HG03045 (cell line): ENCODE measurements around the gene ELMOD3.
"Not testable (repeated sequence)": the region's sequence is repeated elsewhere in the genome, so short reads cannot be mapped to it uniquely, and the experiment has no call there.

Experiments
- ATAC-seq: cut with Tn5 transposase; IDR thresholded peaks from one replicate; pipeline ENCODE4 v1.9.1; 2021; ENCODE audit warnings: mild to moderate bottlenecking, moderate library complexity; ENCODE audit not compliant: unreplicated experiment

ELMOD3 gene

DNA sequence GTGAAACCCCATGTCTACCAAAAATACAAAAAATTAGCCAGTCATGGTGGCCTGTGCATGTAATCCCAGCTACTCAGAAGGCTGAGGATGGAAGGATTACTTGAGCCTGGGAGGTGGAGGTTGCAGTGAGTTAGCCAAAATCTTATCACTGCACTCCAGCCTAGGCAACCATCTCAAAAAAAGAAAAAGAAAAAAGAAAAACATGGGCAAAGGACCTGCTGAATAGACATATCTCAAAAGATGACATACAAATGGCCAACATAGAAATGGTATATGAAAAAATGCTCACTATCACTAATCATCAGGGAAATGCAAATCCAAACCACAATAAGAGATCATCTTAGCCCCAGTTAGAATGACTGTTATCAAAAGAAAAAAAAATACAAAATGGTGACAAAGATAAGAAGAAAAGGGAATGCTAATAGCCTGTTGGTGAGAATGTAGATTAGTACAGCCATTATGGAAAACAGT lies 25.4 kb upstream of the ELMOD3 start:
- no peak for ATAC-seq

DNA sequence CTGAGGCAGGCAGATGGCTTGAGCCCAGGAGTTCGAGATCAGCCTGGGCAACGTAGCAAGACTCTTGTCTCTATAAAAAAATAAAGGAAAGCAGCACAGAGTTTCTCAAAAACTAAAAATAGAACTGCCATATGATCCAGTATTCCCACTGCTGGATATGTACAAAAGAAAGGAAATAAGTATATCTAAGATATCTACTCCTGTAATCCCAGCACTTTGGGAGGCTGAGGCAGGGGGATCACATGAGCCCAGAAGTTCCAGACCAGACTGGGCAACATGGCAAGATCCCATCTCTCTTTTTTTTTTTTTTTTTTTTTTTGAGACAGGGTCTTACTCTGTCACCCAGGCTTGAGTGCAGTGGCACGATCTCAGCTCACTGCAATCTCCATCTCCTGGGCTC lies 24.9 kb upstream of the ELMOD3 start:
- not testable (repeated sequence) for ATAC-seq

GRCh38 chr2:85330839-85331636 lies 23.5 kb upstream of the ELMOD3 start:
- no peak for ATAC-seq

DNA sequence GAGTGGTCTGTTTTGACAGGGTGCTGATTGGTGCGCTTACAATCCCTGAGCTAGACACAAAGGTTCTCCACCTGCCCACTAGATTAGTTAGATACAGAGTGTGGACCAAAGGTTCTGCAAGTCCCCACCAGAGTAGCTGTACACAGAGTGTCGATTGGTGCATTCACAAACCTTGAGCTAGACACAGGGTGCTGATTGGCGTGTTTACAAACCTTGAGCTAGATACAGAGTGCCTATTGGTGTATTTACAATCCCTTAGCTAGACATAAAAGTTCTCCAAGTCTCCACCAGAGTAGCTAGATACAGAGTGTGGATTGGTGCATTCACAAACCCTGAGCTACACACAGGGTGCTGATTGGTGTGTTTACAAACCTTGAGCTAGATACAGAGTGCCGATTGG lies 20.7 kb upstream of the ELMOD3 start:
- ATAC-seq: not testable (repeated sequence)

DNA sequence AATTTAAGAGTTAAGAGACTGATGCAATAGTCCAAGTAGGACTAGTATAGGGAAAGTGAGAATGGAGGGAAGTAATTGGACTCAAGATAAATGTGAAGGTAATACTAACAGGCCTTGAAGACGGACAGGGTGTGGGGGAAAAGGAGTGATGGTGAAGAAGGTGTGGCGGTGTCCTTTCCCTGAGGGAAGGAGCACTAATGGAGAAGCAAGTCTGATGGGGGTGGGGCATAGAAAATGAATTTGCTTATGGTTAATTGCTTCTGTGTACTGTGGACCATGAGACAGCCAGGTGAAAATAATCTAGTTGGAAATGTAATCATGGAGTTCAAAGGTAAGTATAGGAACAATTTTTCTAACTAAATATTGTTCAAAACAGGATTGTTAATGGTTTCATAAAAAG lies 19.6 kb upstream of the ELMOD3 start:
- no peak for ATAC-seq

DNA sequence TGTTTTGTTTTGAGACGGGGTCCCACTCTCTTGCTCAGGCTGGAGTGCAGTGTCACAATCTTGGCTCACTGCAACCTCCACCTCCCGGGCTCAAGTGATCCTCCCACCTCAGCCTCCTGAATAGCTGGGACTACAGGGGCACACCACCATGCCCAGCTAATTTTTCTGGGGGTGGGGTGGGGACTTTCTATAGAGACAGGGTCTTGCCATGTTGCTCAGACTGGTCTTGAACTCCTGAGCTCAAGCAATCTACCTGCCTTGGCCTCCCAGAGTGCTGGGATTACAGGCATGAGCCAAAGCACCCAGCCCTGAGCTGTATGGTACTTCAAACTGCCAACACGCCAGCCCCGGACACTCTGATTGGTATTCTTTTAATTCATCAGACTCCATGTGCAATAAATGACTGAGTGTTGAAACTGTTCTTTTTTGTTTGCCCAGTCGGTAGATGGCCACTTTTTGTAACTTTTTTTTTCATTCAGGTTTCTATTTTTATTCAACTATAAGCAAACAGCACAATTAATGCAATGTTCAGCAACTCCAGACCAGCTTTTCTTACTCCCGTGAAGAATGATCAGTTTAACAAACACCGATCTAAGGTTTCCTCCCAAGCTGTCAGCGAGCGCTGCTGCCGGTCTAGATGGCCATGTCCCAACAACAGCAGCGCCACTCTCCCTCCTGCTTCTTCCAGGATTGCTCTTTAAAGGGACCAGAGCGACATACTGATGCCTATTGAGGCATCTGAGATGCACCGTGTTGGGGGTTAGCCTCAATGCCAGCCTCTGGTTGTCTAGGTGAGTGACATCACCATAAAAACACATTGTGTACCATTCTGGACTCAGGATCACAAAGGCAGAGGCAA lies 14.3 kb upstream of the ELMOD3 start:
- ATAC-seq: no peak

GRCh38 chr2:85341269-85342029 lies 13.1 kb upstream of the ELMOD3 start:
- no peak for ATAC-seq

- no peak for ATAC-seq
Observed at GRCh38 chr2:85342156-85342555, 12.4 kb upstream of the ELMOD3 start.

DNA sequence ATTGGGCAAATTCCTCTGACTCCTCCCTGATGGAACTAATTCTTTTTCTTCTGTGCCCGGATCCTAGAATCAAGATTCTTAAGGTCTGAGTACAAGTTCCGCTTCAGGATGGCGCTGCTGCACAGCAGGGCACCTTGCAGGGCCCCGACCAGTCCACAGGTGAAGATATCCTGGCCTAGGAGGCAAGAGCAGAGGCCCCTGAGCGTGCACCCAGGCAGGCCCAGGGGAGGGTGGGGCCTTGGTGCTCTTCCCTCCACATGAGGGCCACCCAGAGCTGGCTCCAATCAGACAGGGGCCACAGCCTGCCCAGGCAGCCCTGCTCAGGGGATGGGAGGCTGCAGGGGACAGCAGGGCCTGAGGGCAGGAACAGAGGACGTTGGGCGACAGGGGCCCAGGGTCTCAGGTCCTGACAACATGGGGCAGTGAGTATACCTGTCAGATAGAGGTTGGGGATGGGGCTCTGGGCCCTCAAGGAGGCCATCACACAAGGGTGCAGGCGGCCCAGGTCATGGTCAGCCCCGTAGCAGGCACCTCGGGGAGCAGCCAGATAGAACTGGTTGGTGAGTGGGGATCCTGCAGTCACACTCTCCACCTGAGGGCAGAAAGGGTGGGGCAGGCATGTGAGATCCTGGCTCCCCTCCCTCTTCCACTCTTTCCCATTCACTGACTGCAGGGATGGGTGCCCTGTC lies 11.2 kb upstream of the ELMOD3 start:
- ATAC-seq: not testable (repeated sequence)

DNA sequence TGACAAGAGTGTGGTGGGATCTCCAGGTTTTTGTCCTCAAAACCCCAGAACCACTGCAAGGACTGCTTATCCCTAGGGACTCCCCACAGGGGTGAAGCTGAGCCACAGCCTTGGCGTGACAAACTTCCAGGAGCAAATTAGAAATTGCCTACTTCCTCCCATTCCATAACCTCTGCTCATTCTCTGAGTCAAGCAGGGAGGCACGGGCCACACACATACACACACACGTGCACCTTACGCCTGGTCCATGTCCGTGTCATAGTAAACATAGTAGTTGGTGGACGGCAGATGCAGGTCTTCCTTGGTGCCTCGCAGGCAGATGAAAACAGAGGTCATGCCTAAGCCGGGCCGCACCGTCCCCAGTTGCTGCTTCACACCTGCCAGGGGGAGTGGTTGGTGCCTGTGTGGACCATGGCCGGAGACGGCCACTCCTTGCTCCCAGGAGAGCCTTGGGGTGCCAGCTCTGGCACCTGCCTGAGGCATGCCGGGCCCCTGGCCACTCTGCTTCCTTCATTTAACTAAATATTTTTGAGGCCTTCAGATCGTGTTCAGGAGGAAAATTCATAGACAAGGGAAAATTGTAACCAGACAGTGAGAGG lies 10.1 kb upstream of the ELMOD3 start:
- ATAC-seq: no peak

GRCh38 chr2:85347599-85347998 lies 7.0 kb upstream of the ELMOD3 start:
- no peak for ATAC-seq

DNA sequence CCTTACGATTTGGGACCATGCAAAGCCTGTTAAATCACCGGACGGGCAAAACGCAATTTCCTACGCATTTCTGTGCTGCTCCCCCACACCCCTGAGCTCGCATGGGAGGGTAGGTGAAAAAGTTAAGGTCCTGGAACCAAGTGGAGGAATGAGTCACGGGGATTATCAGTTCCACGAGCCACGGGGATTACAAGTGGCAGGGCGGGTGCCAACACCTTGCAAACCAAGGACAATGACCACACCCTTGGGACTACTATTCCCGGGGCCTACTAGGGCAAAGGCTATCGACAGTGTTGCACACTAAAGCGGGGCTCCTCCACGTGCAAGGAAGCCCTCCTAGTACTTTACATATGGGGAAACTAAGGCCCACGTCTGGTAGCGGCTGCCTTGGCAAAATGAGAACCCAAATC lies 688 bp upstream of the ELMOD3 start:
- ATAC-seq: no peak

DNA sequence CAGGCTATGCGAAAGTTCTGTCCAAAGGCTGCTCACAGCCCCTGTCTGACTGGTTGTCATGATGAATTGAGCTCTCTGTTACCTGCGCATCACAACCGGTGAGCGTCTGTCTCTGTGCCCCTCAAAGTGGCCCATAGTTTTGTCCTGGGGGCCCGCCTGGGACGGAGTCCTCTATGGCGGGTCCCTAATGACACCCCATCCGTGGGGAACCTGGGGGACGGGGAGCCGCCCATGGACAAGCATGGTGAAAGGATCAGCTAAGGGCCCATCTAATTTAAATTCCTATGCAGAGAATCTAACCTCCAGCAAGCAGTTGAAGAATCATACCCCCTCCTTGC lies 473 bp downstream of the ELMOD3 start:
- ATAC-seq: peak; percentile 6

GRCh38 chr2:85355521-85355920 lies 952 bp downstream of the ELMOD3 start:
- no peak for ATAC-seq

DNA sequence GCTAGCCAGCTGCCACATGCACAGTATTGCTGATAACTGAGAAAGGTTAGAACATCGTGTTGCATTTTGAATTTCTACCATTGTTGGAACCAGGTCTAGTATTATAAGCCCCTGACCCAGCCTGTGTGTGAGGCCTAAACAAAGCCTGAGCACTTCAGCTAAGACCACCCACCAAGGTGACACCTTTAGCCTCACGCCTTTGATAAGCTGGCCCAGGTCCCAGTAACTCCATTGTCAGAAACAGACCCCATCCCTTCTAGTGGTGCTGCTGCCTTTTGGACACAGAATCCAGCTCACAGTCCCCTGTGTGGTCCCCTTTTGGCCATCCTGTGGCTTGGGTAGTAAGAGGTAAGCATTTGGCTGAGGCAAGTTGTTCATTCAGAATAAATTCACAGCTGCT lies 1.6 kb downstream of the ELMOD3 start:
- ATAC-seq: no peak

DNA sequence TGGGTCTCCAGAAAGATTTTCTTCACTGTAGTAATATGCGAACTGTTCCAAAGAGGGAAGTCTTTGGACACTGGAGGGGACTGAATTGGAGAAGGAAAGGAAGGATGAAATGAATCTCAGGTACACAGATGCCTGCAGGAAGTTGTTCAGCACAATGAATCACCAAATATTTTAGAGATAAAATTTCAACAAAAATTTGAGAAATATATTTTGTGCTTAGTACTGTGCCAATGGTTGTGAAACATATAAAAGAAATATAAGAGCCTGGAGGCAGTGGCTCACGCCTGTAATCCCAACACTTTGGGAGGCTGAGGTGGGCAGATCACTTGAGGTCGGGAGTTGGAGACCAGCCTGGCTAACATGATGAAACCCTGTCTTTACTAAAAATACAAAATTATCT lies 3.2 kb downstream of the ELMOD3 start:
- ATAC-seq: no peak

DNA sequence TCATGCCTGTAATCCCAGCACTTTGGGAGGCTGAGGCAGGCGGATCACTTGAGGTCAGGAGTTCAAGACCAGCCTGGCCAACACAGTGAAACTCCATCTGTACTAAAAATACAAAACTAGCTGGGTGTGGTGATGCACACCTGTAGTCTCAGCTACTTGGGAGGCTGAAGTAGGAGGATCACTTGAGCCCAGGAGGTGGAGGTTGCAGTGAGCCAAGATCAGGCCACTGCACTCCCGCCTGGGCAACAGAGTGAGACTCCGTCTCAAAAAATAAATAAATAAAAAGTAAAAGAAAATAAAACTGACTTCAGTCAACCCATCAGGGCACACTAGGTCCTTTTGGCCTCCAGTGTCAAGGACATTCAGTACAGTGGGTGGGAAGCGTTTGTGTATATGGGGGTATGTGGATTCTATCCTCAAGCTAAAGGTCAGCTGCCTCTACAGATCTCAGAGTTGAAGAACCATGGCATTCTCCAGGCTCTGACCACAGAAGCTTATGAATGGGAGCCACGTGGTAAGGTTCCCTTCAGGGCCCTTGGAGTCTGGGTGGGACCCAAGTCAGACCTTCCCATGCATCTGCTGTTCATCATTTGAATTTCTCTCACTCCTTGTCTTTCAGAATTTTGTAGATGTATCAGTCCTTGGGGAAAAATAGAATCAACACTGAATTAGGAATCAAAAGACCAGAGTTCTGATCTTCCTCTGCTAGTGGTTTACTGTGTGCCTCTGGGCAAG lies 8.3 kb downstream of the ELMOD3 start:
- not testable (repeated sequence) for ATAC-seq

GRCh38 chr2:85367180-85367579 lies 12.6 kb downstream of the ELMOD3 start:
- ATAC-seq: no peak

GRCh38 chr2:85368921-85369320 lies 14.4 kb downstream of the ELMOD3 start:
- no peak for ATAC-seq

DNA sequence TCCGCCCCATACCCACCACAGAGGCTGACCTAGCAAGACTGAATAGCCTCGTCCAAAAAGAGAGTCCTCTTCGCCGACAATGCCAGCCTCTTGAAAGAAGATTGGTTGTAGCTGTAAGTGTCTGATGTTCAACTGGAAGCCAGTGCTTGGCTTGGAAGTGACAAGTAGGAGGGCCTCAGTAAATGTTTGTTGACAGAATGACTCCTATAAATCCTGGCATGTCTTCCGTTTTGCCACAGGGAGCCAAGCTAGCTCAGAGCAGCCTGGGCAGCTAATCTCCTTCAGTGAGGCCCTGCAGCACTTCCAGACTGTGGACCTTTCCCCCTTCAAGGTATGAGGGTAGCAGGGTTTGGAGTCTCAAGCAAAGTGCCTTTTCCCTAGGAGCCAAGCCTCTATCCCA lies 14.9 kb downstream of the ELMOD3 start:
- no peak for ATAC-seq
